HepG2 (cell line): ENCODE results near the gene POMT1. TPM values are rescaled to one million over a fixed set of nuclear protein-coding genes. Genes with fewer than 3 reads are reported as not detected.

Experiments used
- ATAC-seq: fragments of 200-7000 bp; cut with Tn5 transposase; 3 replicates; pipeline ENCODE4 v1.9.1; 2020; ENCODE audit warnings: mild to moderate bottlenecking, moderate library complexity
- BruUV-seq: library from RNA; stranded (reverse); fragments of 400-500 nt; replicated peaks from 2 replicates; lab custom pipeline; 2021; lab: Mats Ljungman, UMichigan
- CTCF ChIA-PET: fragments of 300-600 bp; formaldehyde crosslinking; extraction: SDS; loops from one replicate; lab custom pipeline; 2021; ENCODE audit warnings: low total read pairs, inconsistent platforms, low intra/inter-chr PET ratio; lab: Yijun Ruan, JAX
- POLR2A ChIA-PET: fragments of 350-600 bp; sonication (Branson Sonifier 250); formaldehyde crosslinking; loops from one replicate; lab custom pipeline; 2020; ENCODE audit warnings: antibody characterized with exemption, inconsistent platforms; lab: Yijun Ruan, JAX
- DNase-seq: peaks from one replicate; pipeline ENCODE4 v3.0.0-alpha.2; 2015; ENCODE audit warnings: low spot score
- FAIRE-seq: peaks from 3 replicates; lab custom pipeline; 2011; peaks lifted over from hg19 to GRCh38; lab: Jason Lieb, UNC
- H2AFZ ChIP-seq: one replicate; pipeline ENCODE4 v1.6.1; 2011; ENCODE audit warnings: low read length, inconsistent platforms
- H3K27ac ChIP-seq: fragments of 300-600 bp; 3 replicates; pipeline ENCODE4 v1.8.0; 2011; ENCODE audit warnings: mixed run types, mild to moderate bottlenecking, mixed read lengths, low read length, inconsistent platforms; ENCODE audit not compliant: insufficient read depth; ENCODE audit errors: extremely low read length
- H3K27me3 ChIP-seq, 2 experiments: fragments of 200-600 bp in 1 of 2; 2 replicates in 1 of 2; 3 replicates in 1 of 2; pipeline versions ENCODE4 v1.6.0 to v1.8.0; 2011; ENCODE audit warnings: low read length in 2 of 2, mild to moderate bottlenecking in 2 of 2, moderate library complexity in 2 of 2, inconsistent platforms in 1 of 2; ENCODE audit not compliant: insufficient read depth in 2 of 2, control insufficient read depth in 1 of 2
- H3K36me3 ChIP-seq, 2 experiments: fragments of 200-600 bp in 1 of 2; replicated peaks in 1 of 2; 2 replicates in 1 of 2; 3 replicates in 1 of 2; pipeline versions ENCODE4 v1.5.1 to v1.8.0; 2011; ENCODE audit warnings: low read length in 2 of 2, inconsistent platforms in 1 of 2; ENCODE audit not compliant: insufficient read depth in 2 of 2, control insufficient read depth in 1 of 2
- H3K4me1 ChIP-seq: 2 replicates; pipeline ENCODE4 v1.5.1; 2012; ENCODE audit warnings: low read length, inconsistent platforms; ENCODE audit not compliant: insufficient read depth
- H3K4me2 ChIP-seq: 2 replicates; pipeline ENCODE4 v1.6.0; 2011; ENCODE audit warnings: low read depth, low read length, inconsistent platforms
- H3K4me3 ChIP-seq, 3 experiments: fragments of 200-600 bp in 1 of 3; sonication (generic), shearing (Covaris generic) in 1 of 3; replicated peaks in 1 of 3; 2 replicates each; pipeline ENCODE4 v1.5.1; 2011 to 2016; ENCODE audit warnings: low read length in 3 of 3, inconsistent platforms in 2 of 3, low read depth in 2 of 3, mild to moderate bottlenecking in 2 of 3, control low read depth in 1 of 3, mixed read lengths in 1 of 3; ENCODE audit not compliant: insufficient read depth in 1 of 3
- H3K79me2 ChIP-seq: one replicate; pipeline ENCODE4 v1.6.1; 2011; ENCODE audit warnings: low read length, inconsistent platforms; ENCODE audit not compliant: insufficient read depth
- H3K9ac ChIP-seq: 2 replicates; pipeline ENCODE4 v1.6.0; 2011; ENCODE audit warnings: mild to moderate bottlenecking, low read depth, low read length, inconsistent platforms; ENCODE audit not compliant: insufficient read depth
- H3K9me3 ChIP-seq: 2 replicates; pipeline ENCODE4 v1.5.1; 2012; ENCODE audit warnings: mild to moderate bottlenecking, low read length
- H4K20me1 ChIP-seq: 2 replicates; pipeline ENCODE4 v1.6.0; 2011; ENCODE audit warnings: inconsistent platforms, mild to moderate bottlenecking, low read length, moderate library complexity; ENCODE audit not compliant: insufficient read depth
- CBFB ChIP-seq: sonication (generic); formaldehyde crosslinking; IDR thresholded peaks from 2 replicates; pipeline ENCODE4 v1.4.0; 2020; ENCODE audit warnings: missing genetic modification reagents
- CBX2 ChIP-seq, 2 experiments: fragments of 200-600 bp in 1 of 2; sonication (generic); formaldehyde crosslinking in 1 of 2; IDR thresholded peaks; 2 replicates each; pipeline versions ENCODE4 v1.7.0 to v1.8.1; 2018 to 2022; ENCODE audit warnings: low read depth in 2 of 2, low read length in 1 of 2, mild to moderate bottlenecking in 1 of 2, missing genetic modification reagents in 1 of 2
- CREB1 ChIP-seq, 2 experiments: fragments of 450-650 bp in 1 of 2; IDR thresholded peaks; 2 replicates each; pipeline ENCODE4 v1.6.1; 2016 to 2017; ENCODE audit warnings: control low read depth in 1 of 2, mild to moderate bottlenecking in 1 of 2, missing compliant biosample characterization in 1 of 2, missing genetic modification characterization in 1 of 2
- DMAP1 ChIP-seq: IDR thresholded peaks from 2 replicates; pipeline ENCODE4 v1.6.1; 2016
- GFI1 ChIP-seq: sonication (generic); formaldehyde crosslinking; IDR thresholded peaks from 2 replicates; pipeline ENCODE4 v1.5.0; 2020; ENCODE audit warnings: missing genetic modification reagents, mild to moderate bottlenecking, borderline replicate concordance
- HNRNPUL1 ChIP-seq: fragments of 200-400 bp; formaldehyde crosslinking; IDR thresholded peaks from 2 replicates; pipeline ENCODE4 v1.6.1; 2017; ENCODE audit warnings: low read depth, mild to moderate bottlenecking, low read length, moderate library complexity
- KLF12 ChIP-seq: sonication (generic); formaldehyde crosslinking; IDR thresholded peaks from 2 replicates; pipeline ENCODE4 v1.4.0; 2020; ENCODE audit warnings: missing genetic modification reagents, borderline replicate concordance
- KLF13 ChIP-seq: sonication (generic); formaldehyde crosslinking; IDR thresholded peaks from 2 replicates; pipeline ENCODE4 v1.4.0; 2020; ENCODE audit warnings: mild to moderate bottlenecking, missing genetic modification reagents
- MLLT10 ChIP-seq: sonication (generic); formaldehyde crosslinking; IDR thresholded peaks from 2 replicates; pipeline ENCODE4 v1.4.0; 2020; ENCODE audit warnings: missing genetic modification reagents
- ZNF383 ChIP-seq: sonication (generic); formaldehyde crosslinking; IDR thresholded peaks from 2 replicates; pipeline ENCODE4 v1.4.0; 2020; ENCODE audit warnings: missing genetic modification reagents, mild to moderate bottlenecking, borderline replicate concordance
- ZNF547 ChIP-seq: sonication (generic); formaldehyde crosslinking; IDR thresholded peaks from 2 replicates; pipeline ENCODE4 v1.5.1; 2020; ENCODE audit warnings: mild to moderate bottlenecking, missing genetic modification reagents
- ZNF788 ChIP-seq: sonication (generic); formaldehyde crosslinking; IDR thresholded peaks from 2 replicates; pipeline ENCODE4 v1.5.0; 2020; ENCODE audit warnings: mild to moderate bottlenecking, missing genetic modification reagents, borderline replicate concordance
- WGBS: methylation state at CpG from one replicate; pipeline ENCODE4 v1.1.6; 2017; ENCODE audit warnings: low lambda C conversion rate; 5-methylcytosine and 5-hydroxymethylcytosine counted together
- in situ Hi-C: cut with HindIII; loops from 2 replicates; pipeline ENCODE4 v1.10.0; 2017; ENCODE audit warnings: low pct_unique_long_range_greater_than_20kb; ENCODE audit not compliant: extremely low pct_ligation_motif_present
- intact Hi-C: fragments of 100-400 bp; cut with micrococcal nuclease; formaldehyde crosslinking; loops from one replicate; pipeline ENCODE4 v1.10.0; 2022; ENCODE audit not compliant: unreplicated experiment
- polyA plus RNA-seq, 8 experiments: library from polyadenylated mRNA; depleted of rRNA in 3 of 8; stranded (reverse) in 7 of 8; unstranded in 1 of 8; fragments of >200 nt; fragmentation: Illumina TruSeq in 4 of 8; extraction: Trizol in 4 of 8; gene quantifications; 2 replicates each; pipeline versions ENCODE4 v1.2.1 to v1.2.3, GENCODE V29; 2011 to 2016; ENCODE audit warnings: low read depth in 4 of 8, missing spikeins in 1 of 8, mixed read lengths in 1 of 8; ENCODE audit not compliant: insufficient read depth in 1 of 8
- total RNA-seq, 5 experiments: library from RNA; depleted of rRNA; stranded (reverse); fragments of >200 nt; fragmentation: Illumina TruSeq; extraction: Trizol; gene quantifications; 2 replicates each; pipeline ENCODE4 v1.2.3, GENCODE V29; 2016; ENCODE audit warnings: low read depth in 1 of 5
- TF ChIP-seq, protein P1 (sequence below): sonication (generic); formaldehyde crosslinking; IDR thresholded peaks from 2 replicates; pipeline ENCODE4 v1.4.0; 2020; ENCODE audit warnings: missing genetic modification reagents
- TF ChIP-seq, protein P2 (sequence below): sonication (generic); formaldehyde crosslinking; IDR thresholded peaks from 2 replicates; pipeline ENCODE4 v1.8.1; 2023; ENCODE audit warnings: mild to moderate bottlenecking, missing genetic modification reagents
- TF ChIP-seq, protein P3 (sequence below): sonication (generic); formaldehyde crosslinking; IDR thresholded peaks from 2 replicates; pipeline ENCODE4 v1.4.0; 2020; ENCODE audit warnings: missing genetic modification reagents

Gene POMT1
- total and polyA plus RNA-seq, 2 of the 13 experiments (the other 11 are each of a cell fraction or from before 2014, with no cell fraction given) = 21.6 to 22.7 TPM

DNA sequence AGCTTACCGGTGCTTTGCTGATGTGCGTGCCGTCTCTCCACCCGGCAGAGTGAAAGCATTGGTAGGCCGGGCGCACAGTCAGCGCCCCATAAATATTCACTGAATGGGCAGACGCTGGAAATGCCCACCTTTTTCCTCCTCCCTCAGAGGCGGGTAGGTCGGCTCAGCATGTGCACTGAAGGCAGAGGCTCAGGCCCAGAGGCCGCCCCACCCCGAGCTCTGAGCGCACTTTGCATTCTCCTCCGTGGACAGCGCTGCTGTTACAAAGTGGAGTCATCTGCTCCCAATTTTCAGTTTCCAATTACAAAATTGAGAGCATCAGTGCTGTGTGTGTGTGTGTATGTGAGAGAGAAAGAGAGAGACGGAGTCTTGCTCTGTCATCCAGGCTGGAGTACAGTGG, 17.8 kb downstream of the POMT1 start:
- no peak overlapping the region for H2AFZ ChIP-seq
- no peaks in the 10 kb centered on the region for H3K4me1 ChIP-seq
- FAIRE-seq (no peak), ATAC-seq (no peak), DNase-seq (no peak)
- no peak overlapping the region for H3K4me2 ChIP-seq
- intact Hi-C loops (no loop called here), in situ Hi-C loops (no loop called here)
- H3K4me3 ChIP-seq = no peak overlapping the region
- POLR2A ChIA-PET = no interaction called here
- H3K27ac ChIP-seq = no peak overlapping the region
- BruUV-seq = no TSS peak
- H3K27me3 ChIP-seq = no peaks in the 10 kb centered on the region
- no peak overlapping the region for H3K9ac ChIP-seq
- H3K9me3 ChIP-seq = no peaks in the 10 kb centered on the region
- H4K20me1 ChIP-seq = no peaks in the 10 kb centered on the region
- WGBS = 84% methylated on average over 16 of the region's 16 CpGs
- peaks cover 25 to 51% of the 10 kb centered on the region in 2 experiments for H3K36me3 ChIP-seq
- H3K79me2 ChIP-seq = no peaks in the 10 kb centered on the region
- TF ChIP-seq, protein P1, sequence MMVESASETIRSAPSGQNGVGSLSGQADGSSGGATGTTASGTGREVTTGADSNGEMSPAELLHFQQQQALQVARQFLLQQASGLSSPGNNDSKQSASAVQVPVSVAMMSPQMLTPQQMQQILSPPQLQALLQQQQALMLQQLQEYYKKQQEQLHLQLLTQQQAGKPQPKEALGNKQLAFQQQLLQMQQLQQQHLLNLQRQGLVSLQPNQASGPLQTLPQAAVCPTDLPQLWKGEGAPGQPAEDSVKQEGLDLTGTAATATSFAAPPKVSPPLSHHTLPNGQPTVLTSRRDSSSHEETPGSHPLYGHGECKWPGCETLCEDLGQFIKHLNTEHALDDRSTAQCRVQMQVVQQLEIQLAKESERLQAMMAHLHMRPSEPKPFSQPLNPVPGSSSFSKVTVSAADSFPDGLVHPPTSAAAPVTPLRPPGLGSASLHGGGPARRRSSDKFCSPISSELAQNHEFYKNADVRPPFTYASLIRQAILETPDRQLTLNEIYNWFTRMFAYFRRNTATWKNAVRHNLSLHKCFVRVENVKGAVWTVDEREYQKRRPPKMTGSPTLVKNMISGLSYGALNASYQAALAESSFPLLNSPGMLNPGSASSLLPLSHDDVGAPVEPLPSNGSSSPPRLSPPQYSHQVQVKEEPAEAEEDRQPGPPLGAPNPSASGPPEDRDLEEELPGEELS = no peak
- TF ChIP-seq ZNF383 (CRISPR knock-in tag) (no peak), ZNF547 (CRISPR knock-in tag) (no peak), ZNF788 (CRISPR knock-in tag) (no peak), GFI1 (no peak), KLF13 (CRISPR knock-in tag) (no peak), DMAP1 (CRISPR knock-in tag) (no peak), CBFB (CRISPR knock-in tag) (no peak), CREB1 (IDR thresholded peaks at IDR 0.05) (no peak), CREB1 (CRISPR knock-in tag; IDR thresholded peaks at IDR 0.05) (no peak), HNRNPUL1 (no peak), KLF12 (CRISPR knock-in tag) (no peak), CBX2 (IDR thresholded peaks at IDR 0.05; ENCODE audit: low read depth, low read length) (no peak), CBX2 (CRISPR knock-in tag; IDR thresholded peaks at IDR 0.05; ENCODE audit: low read depth) (no peak), MLLT10 (no peak)
- TF ChIP-seq, protein P2, sequence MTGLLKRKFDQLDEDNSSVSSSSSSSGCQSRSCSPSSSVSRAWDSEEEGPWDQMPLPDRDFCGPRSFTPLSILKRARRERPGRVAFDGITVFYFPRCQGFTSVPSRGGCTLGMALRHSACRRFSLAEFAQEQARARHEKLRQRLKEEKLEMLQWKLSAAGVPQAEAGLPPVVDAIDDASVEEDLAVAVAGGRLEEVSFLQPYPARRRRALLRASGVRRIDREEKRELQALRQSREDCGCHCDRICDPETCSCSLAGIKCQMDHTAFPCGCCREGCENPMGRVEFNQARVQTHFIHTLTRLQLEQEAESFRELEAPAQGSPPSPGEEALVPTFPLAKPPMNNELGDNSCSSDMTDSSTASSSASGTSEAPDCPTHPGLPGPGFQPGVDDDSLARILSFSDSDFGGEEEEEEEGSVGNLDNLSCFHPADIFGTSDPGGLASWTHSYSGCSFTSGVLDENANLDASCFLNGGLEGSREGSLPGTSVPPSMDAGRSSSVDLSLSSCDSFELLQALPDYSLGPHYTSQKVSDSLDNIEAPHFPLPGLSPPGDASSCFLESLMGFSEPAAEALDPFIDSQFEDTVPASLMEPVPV (CRISPR knock-in tag) = no peak
- TF ChIP-seq, protein P3, sequence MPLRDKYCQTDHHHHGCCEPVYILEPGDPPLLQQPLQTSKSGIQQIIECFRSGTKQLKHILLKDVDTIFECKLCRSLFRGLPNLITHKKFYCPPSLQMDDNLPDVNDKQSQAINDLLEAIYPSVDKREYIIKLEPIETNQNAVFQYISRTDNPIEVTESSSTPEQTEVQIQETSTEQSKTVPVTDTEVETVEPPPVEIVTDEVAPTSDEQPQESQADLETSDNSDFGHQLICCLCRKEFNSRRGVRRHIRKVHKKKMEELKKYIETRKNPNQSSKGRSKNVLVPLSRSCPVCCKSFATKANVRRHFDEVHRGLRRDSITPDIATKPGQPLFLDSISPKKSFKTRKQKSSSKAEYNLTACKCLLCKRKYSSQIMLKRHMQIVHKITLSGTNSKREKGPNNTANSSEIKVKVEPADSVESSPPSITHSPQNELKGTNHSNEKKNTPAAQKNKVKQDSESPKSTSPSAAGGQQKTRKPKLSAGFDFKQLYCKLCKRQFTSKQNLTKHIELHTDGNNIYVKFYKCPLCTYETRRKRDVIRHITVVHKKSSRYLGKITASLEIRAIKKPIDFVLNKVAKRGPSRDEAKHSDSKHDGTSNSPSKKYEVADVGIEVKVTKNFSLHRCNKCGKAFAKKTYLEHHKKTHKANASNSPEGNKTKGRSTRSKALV (CRISPR knock-in tag) = no peak
- CTCF ChIA-PET = no interaction called here
